HG03196 (cell line): Measurements from ENCODE around the gene SERGEF.

ENCODE experiments used
- ATAC-seq: cut with Tn5 transposase; IDR thresholded peaks from one replicate; pipeline ENCODE4 v1.9.1; 2021; ENCODE audit not compliant: unreplicated experiment

Gene SERGEF

DNA sequence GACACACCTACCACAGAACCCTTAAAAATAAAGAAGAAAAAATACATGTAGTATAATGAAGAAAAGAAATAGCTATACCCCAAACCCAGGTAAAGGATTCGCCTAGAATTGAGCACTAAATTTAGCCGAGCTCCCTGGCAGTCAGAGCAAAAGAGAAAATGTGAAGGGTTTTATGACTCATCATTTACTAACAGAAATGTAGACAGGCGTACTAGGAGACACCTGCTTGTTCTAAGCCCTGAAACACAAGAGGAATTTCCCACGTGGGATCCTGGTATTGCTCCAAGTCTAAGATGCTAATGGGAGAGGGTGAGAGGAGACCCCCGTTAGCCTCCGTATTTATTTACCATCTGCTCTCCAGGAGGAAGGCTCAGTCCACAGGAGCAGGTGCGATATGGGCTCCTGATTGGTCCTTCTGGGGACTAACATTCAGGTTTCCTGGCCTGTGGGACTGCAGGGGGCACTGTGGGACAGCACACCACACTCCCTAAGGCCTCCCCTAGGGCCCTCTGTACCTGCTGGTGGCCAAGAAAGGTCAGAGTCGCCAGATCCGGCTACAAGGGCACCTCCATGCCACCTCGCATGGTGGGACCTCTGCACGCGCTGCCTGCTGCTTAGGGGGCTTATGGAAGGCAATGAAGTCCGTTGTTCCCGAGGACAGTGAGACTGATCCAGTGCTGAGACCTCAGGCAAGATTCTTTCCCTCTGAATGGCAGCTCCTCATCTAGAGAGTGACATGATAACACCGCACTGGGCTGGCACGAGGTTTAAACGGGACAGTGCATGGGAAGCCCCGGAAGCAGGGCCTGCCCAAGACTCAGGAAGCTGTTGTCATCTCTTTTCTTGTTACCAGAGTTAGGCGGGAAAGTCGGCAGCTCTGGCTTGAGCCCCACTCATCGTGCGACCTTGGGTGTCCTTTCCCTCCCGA lies 252.5 kb downstream of the SERGEF start:
- peak; percentile 55 for ATAC-seq

GRCh38 chr11:17755891-17756290 lies 257.0 kb downstream of the SERGEF start:
- no peak for ATAC-seq

DNA sequence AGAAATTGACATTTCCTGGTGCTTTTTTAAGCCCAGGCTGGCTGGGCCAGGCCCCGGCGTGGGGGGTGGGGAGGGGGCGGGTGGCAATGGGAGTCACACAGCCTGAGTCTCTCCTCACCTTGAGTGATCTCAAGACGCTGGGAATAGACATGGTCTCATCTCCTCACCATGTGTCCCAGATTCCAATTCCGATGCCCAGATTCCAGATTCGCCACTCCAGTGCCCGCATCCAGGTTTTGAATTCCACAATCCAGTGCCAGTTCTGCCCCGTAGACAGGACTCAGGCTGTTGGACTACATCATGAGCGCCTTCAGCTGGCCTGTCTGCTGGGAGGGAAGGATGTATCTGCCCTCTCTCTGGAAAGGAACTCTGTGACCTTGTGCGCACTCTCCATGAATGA lies 259.2 kb downstream of the SERGEF start:
- ATAC-seq = no peak

- no peak for ATAC-seq
Measured at GRCh38 chr11:17753153-17753552, 259.7 kb downstream of the SERGEF start.

- ATAC-seq = no peak
Measured at GRCh38 chr11:17752144-17752543, 260.7 kb downstream of the SERGEF start.

- no peak for ATAC-seq
Measured at GRCh38 chr11:17751558-17751957, 261.3 kb downstream of the SERGEF start.

- ATAC-seq = no peak
Measured at GRCh38 chr11:17750801-17751165, 262.1 kb downstream of the SERGEF start.

- no peak for ATAC-seq
Measured at GRCh38 chr11:17750013-17750800, 262.6 kb downstream of the SERGEF start.

DNA sequence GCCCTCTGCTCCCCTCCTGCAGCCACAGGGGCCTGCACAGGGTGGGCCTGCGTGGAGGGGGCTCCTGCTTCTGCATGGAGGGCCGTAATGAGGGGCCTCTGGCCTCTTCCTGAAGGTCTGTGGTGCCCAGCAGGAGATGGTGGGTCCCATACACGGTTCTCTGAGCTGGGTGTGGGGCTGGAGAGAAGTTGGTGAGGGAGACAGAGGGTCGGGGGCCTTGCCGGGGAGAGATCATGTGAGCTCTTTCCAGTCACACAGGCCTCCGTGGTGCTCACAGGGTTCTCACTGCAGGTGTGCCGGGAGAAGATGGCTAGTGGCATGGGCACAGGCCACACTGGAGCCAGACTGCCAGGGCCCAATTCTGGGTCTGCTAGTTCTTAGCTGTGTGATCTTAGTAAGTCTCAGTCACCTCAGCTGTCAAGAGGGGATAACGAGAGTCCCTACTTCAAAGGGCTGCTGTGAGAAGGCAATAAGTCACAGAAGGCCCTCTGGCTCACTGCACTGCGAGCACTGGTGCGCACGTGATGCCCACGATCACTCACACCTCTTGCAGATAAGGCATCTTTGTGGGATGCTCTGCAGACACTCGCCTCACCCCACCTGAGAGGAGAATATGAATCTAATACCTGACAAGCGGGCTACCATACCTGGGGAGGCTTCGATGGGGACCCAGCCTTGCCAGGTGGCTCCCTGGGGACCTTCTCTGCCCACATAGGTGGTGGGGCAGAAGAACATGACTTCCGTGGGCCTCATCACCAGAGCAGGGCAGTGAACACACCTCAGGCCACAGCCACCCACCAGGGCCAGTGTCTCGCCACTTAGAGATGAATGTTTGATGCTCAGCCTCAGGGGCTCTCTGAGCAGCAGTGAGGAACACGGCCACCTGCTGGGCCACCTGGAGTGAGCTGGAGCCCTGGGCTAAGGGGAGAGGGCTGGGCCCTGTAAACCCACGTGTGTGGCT lies 263.8 kb downstream of the SERGEF start:
- ATAC-seq = no peak

- ATAC-seq = no peak
Measured at GRCh38 chr11:17748044-17748443, 264.8 kb downstream of the SERGEF start.

GRCh38 chr11:17747131-17747955 lies 265.5 kb downstream of the SERGEF start:
- ATAC-seq = no peak

GRCh38 chr11:17746096-17746495 lies 266.8 kb downstream of the SERGEF start:
- ATAC-seq = no peak

DNA sequence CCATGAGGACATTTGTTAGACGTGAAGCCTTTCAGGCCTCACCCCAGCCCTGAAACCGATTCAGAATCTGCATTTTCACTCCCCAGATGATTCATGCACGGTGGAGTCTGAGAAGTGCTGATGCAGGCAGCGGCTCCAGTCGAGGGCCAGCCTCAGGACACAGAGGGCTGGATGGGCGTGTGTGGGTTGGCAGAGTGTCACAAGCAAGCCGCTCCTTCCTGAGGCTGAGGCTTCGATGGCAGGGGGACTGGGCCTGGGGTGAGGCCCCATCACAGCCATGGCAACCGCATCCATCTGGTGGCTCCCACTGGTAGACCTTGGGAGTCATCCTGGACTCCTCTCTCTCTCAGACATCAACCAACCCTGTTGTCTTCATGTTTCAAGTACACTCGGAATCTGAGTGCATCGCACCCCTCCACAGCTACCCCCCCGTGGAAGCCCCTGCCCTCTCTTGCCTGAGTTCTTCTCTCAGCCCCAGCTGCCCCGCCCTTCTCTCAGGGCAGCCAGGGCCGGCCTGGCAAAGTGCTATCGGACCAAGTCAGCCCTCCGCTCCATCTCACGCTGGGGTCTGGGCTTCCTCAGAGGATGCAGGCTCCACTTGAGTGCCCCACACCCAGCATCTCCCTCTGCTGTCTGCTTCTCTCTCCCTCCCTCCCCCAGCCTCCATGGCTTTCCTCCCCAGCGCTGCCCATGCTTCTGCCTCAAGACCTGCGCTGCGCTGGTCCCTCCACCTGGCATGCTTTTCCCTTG lies 267.6 kb downstream of the SERGEF start:
- no peak for ATAC-seq

DNA sequence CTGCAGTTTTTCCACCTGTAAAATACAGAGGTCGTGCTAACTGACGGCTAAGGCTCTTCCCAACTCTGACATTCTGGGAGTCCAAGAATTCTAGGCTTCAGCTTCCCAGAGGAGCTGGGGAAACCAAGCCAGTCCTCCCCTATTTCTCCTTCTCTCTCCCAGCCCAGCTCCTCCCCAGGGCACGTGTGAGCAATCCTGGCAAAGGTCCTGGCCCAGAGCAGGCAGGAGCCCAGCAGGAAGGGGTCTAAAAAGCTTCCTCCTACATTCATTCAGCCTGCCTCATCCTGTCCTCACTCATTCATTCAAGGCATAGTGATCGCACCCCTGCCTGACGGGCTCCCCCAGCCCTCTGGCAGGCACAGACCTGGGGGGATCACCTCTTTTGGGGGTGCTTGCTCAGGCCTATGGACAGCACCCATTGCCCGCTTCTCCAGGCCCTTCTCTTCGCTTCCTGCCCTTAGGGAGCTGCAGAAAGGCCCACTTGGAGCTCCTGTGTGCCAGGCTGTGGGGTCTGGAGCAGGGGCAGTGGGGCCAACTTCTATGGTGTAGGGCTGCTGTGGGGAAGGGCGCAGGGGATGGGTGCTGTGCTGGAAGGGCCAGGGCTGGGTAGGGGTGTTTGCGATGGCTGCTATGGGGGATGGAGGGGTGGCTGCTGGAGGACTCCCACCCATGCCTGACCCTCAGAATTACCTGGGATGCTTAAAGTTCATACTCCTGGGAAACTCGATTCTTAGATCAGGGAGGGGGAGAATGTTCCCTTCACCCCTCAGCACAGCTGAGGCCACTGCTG lies 268.5 kb downstream of the SERGEF start:
- ATAC-seq = no peak

DNA sequence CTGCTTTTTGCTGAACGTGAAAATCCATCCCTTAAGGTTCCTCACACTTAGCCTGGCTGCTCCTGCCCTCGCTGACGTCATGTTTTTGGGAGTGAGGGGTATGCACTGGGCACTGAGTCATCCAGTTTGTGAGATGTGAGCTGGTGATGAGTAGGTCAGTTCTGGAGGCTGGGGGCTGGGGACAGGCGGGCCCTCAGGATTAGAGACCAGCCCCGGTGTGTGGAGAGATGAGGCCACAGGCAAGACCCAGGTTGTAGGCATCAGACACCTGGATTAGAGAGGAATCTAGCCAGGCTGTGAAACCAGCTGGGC lies 269.1 kb downstream of the SERGEF start:
- no peak for ATAC-seq

- no peak for ATAC-seq
Measured at GRCh38 chr11:17743026-17743807, 269.6 kb downstream of the SERGEF start.

DNA sequence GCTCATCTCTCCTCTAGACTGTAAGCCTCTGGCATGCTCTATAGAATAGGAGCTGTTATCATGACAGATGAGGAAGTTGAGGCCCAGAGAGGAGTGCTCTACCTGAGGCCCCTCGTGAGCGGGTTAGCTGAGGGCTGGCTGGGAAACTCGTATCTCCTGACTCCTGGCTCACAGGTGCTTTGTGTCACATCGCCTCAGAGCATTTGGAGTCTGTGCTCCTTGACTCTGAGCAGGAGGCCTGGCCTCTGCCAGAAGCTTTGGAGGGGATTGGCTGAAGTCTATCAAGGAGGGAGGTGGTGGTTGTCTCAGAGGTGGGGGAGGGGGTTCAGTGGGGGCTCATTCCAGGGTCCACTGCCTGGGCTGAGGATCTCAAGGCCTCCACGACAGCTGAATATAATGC lies 270.8 kb downstream of the SERGEF start:
- no peak for ATAC-seq

GRCh38 chr11:17741487-17741886 lies 271.4 kb downstream of the SERGEF start:
- no peak for ATAC-seq
